Measurements from ENCODE around the gene MTSS2. TPM values are rescaled to one million over a fixed set of nuclear protein-coding genes. Genes with fewer than 3 reads are reported as not detected.

The MTSS2 gene
- polyA plus RNA-seq, 1 of the 3 experiments (the other 2 are of a cell fraction): 54.1 TPM

DNA sequence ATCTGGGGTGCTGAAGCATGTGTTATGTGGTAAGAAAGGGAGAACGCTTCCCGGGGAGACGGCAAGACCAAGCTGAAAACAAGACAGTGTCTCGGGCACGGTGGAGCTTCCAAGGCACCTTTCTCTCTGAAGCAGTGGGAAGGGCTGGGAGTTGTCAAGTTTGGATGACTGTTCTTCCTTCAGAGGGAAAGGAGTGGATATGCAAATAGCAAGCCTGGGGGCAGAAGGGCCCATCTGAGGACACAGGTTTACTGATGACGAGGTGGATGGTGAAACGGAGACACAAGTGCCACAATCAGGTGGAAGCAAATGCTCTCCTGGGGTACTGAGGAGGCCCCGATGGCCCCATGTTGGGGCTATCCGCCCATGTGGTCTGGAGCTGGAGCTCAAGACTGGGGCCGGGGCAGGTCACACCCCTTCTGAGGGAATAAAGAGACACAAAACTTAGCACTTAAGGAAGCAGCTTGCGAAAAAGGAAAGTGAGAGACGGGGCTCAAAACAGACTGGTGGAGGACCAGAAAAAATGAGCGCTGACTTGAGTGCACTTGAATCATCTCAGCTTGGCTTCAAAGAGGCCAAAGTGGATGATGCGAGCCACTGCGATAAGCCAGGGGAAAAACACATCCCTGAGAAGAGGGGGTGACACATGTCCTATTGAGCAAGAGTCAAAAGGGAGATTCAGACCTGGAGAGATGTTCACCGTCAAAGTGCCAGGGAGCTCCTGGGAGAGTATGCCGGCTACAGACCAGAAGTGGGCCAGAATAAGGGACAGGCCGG lies 34.8 kb upstream of the MTSS2 start (continued):
- TF ChIP-seq, protein P1, sequence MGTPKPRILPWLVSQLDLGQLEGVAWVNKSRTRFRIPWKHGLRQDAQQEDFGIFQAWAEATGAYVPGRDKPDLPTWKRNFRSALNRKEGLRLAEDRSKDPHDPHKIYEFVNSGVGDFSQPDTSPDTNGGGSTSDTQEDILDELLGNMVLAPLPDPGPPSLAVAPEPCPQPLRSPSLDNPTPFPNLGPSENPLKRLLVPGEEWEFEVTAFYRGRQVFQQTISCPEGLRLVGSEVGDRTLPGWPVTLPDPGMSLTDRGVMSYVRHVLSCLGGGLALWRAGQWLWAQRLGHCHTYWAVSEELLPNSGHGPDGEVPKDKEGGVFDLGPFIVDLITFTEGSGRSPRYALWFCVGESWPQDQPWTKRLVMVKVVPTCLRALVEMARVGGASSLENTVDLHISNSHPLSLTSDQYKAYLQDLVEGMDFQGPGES (IDR thresholded peaks at IDR 0.05; ENCODE audit: low read depth, low read length): no peak
- TF ChIP-seq, protein P2, sequence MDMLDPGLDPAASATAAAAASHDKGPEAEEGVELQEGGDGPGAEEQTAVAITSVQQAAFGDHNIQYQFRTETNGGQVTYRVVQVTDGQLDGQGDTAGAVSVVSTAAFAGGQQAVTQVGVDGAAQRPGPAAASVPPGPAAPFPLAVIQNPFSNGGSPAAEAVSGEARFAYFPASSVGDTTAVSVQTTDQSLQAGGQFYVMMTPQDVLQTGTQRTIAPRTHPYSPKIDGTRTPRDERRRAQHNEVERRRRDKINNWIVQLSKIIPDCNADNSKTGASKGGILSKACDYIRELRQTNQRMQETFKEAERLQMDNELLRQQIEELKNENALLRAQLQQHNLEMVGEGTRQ (IDR thresholded peaks at IDR 0.05; ENCODE audit: borderline replicate concordance, low read depth, low read length): no peak

DNA sequence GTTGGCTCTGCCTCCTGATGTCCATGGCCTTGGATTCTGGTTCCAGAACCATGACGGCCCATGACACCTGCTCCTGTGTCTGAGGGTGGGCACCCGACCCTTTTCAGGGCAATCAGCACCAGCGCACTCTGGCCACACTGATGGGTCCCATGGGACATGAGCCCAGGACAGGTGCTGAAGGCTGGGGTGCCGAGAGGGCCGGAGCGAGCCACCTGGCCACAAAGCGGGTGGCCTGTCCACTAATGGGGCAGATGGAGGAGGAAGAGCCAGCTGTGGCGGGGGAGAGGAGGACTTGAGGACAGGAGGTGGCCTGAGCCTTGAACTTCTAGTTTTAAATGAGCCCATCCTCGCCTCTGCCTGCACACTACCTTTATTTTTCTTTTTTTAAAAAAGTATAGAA lies 31.2 kb upstream of the MTSS2 start:
- Histone ChIP-seq H3K4me3 (ENCODE audit: low read depth in 2 of 2, low read length in 1 of 2) (no peak overlapping the region), H3K27me3 (ENCODE audit: insufficient read depth) (no peaks in the 10 kb centered on the region), H3K79me2 (ENCODE audit: insufficient read depth) (no peaks in the 10 kb centered on the region), H3K4me2 (no peak overlapping the region), H4K20me1 (ENCODE audit: insufficient read depth) (no peaks in the 10 kb centered on the region), H3K27ac (ENCODE audit: low read depth in 2 of 2, low read length in 1 of 2) (peak overlapping the region; percentile 98 to 100; a peak in 3 of 4 replicates), H3K9me2 (no peaks in the 10 kb centered on the region), H3F3A (replicated peaks; ENCODE audit: insufficient read depth) (peaks cover 18% of the 10 kb centered on the region), H3K4me1 (ENCODE audit: control insufficient read depth in 1 of 2, insufficient read depth in 2 of 2, low read depth in 1 of 2, low read length in 1 of 2) (peaks cover 31 to 51% of the 10 kb centered on the region in 2 experiments), H3K9ac (no peak overlapping the region), H3K9me3 (no peaks in the 10 kb centered on the region), H3K36me3 (replicated peaks in 1 of 2; ENCODE audit: control insufficient read depth in 1 of 2, insufficient read depth in 2 of 2, low read length in 1 of 2) (peaks cover 11 to 12% of the 10 kb centered on the region in 2 experiments), H2AFZ (ENCODE audit: low read depth) (no peak overlapping the region)
- DNase-seq: no peak
- WGBS (ENCODE audit: low lambda C conversion rate): 96% methylated on average over 6 of the region's 9 CpGs
- TF ChIP-seq MXI1 (IDR thresholded peaks at IDR 0.05; ENCODE audit: low read depth, low read length) (no peak), YY1 (IDR thresholded peaks at IDR 0.05; ENCODE audit: low read depth) (no peak), CHD2 (IDR thresholded peaks at IDR 0.05; ENCODE audit: low read length, partially characterized antibody) (no peak), SIN3A (IDR thresholded peaks at IDR 0.05; ENCODE audit: borderline replicate concordance, low read depth, low read length) (no peak), GATA2 (CRISPR knock-in tag; IDR thresholded peaks at IDR 0.05) (no peak), EZH2phosphoT487 (IDR thresholded peaks at IDR 0.05; ENCODE audit: borderline replicate concordance, low read depth) (no peak), POLR2AphosphoS5 (IDR thresholded peaks at IDR 0.05; ENCODE audit: low read depth, low read length) (no peak)
- TF ChIP-seq, protein P3, sequence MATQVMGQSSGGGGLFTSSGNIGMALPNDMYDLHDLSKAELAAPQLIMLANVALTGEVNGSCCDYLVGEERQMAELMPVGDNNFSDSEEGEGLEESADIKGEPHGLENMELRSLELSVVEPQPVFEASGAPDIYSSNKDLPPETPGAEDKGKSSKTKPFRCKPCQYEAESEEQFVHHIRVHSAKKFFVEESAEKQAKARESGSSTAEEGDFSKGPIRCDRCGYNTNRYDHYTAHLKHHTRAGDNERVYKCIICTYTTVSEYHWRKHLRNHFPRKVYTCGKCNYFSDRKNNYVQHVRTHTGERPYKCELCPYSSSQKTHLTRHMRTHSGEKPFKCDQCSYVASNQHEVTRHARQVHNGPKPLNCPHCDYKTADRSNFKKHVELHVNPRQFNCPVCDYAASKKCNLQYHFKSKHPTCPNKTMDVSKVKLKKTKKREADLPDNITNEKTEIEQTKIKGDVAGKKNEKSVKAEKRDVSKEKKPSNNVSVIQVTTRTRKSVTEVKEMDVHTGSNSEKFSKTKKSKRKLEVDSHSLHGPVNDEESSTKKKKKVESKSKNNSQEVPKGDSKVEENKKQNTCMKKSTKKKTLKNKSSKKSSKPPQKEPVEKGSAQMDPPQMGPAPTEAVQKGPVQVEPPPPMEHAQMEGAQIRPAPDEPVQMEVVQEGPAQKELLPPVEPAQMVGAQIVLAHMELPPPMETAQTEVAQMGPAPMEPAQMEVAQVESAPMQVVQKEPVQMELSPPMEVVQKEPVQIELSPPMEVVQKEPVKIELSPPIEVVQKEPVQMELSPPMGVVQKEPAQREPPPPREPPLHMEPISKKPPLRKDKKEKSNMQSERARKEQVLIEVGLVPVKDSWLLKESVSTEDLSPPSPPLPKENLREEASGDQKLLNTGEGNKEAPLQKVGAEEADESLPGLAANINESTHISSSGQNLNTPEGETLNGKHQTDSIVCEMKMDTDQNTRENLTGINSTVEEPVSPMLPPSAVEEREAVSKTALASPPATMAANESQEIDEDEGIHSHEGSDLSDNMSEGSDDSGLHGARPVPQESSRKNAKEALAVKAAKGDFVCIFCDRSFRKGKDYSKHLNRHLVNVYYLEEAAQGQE (IDR thresholded peaks at IDR 0.05; ENCODE audit: low read depth, low read length): no peak
- TF ChIP-seq, protein P4, sequence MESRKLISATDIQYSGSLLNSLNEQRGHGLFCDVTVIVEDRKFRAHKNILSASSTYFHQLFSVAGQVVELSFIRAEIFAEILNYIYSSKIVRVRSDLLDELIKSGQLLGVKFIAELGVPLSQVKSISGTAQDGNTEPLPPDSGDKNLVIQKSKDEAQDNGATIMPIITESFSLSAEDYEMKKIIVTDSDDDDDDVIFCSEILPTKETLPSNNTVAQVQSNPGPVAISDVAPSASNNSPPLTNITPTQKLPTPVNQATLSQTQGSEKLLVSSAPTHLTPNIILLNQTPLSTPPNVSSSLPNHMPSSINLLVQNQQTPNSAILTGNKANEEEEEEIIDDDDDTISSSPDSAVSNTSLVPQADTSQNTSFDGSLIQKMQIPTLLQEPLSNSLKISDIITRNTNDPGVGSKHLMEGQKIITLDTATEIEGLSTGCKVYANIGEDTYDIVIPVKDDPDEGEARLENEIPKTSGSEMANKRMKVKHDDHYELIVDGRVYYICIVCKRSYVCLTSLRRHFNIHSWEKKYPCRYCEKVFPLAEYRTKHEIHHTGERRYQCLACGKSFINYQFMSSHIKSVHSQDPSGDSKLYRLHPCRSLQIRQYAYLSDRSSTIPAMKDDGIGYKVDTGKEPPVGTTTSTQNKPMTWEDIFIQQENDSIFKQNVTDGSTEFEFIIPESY (IDR thresholded peaks at IDR 0.05; ENCODE audit: borderline replicate concordance, low read depth): no peak
- TF ChIP-seq, protein P5, sequence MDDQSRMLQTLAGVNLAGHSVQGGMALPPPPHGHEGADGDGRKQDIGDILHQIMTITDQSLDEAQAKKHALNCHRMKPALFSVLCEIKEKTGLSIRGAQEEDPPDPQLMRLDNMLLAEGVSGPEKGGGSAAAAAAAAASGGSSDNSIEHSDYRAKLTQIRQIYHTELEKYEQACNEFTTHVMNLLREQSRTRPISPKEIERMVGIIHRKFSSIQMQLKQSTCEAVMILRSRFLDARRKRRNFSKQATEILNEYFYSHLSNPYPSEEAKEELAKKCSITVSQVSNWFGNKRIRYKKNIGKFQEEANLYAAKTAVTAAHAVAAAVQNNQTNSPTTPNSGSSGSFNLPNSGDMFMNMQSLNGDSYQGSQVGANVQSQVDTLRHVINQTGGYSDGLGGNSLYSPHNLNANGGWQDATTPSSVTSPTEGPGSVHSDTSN (IDR thresholded peaks at IDR 0.05): no peak
- POLR2A ChIA-PET: interaction anchor here (0.7 kb wide), 1 partner anchor 16 kb away, joined by 3 read pairs; no protein-coding TSS in a partner anchor
- CTCF ChIA-PET: interaction anchor here (0.7 to 4.7 kb wide), 3 partner anchors 14 to 54 kb away, joined by 3 to 29 read pairs (median 6); no protein-coding TSS in a partner anchor
